SK-N-SH (cell line): ENCODE results near the gene FIGNL2. TPM values are rescaled to one million over a fixed set of nuclear protein-coding genes. Genes with fewer than 3 reads are reported as not detected.

Source experiments
- CTCF ChIA-PET: fragments of 300-600, 350-600 bp; formaldehyde crosslinking; extraction: SDS; loops from one replicate; lab custom pipeline; 2021; lab: Yijun Ruan, JAX
- POLR2A ChIA-PET: fragments of 350-600 bp; sonication (Branson Sonifier 250); formaldehyde crosslinking; extraction: SDS; loops from one replicate; lab custom pipeline; 2020; ENCODE audit warnings: antibody characterized with exemption, inconsistent platforms; lab: Yijun Ruan, JAX
- DNase-seq: peaks from one replicate; pipeline ENCODE4 v3.0.0; 2012
- H2AFZ ChIP-seq: fragments of 200-600 bp; sonication (generic); 2 replicates; pipeline ENCODE4 v1.8.1; 2016; ENCODE audit warnings: antibody characterized with exemption, mild to moderate bottlenecking, low read depth
- H3F3A ChIP-seq: fragments of 200-600 bp; sonication (generic); replicated peaks from 2 replicates; pipeline ENCODE3; 2016; ENCODE audit warnings: antibody characterized with exemption, mild to moderate bottlenecking; ENCODE audit not compliant: insufficient read depth
- H3K27ac ChIP-seq, 2 experiments: fragments of 200-500 bp in 1 of 2; fragments of 200-600 bp in 1 of 2; sonication (Bioruptor generic) in 1 of 2; sonication (generic), shearing (Covaris generic) in 1 of 2; 2 replicates each; pipeline versions ENCODE4 v1.5.1 to v1.6.1; 2014 to 2016; ENCODE audit warnings: low read depth in 2 of 2, inconsistent platforms in 1 of 2, low read length in 1 of 2, mild to moderate bottlenecking in 1 of 2, mixed read lengths in 1 of 2
- H3K27me3 ChIP-seq: fragments of 200-600 bp; sonication (generic), shearing (Covaris generic); 2 replicates; pipeline ENCODE4 v1.6.1; 2016; ENCODE audit warnings: mixed run types; ENCODE audit not compliant: insufficient read depth
- H3K36me3 ChIP-seq, 2 experiments: fragments of 200-500 bp in 1 of 2; fragments of 200-600 bp in 1 of 2; sonication (Bioruptor generic) in 1 of 2; sonication (generic) in 1 of 2; replicated peaks in 1 of 2; 2 replicates each; pipeline versions ENCODE3 to v1.5.1; 2014 to 2016; ENCODE audit warnings: low read length in 1 of 2, mild to moderate bottlenecking in 1 of 2; ENCODE audit not compliant: insufficient read depth in 2 of 2, control insufficient read depth in 1 of 2
- H3K4me1 ChIP-seq, 2 experiments: fragments of 200-500 bp in 1 of 2; fragments of 200-600 bp in 1 of 2; sonication (Bioruptor generic) in 1 of 2; sonication (generic), shearing (Covaris generic) in 1 of 2; 2 replicates each; pipeline versions ENCODE4 v1.5.1 to v1.6.1; 2014 to 2016; ENCODE audit warnings: low read depth in 1 of 2, low read length in 1 of 2, mixed run types in 1 of 2; ENCODE audit not compliant: insufficient read depth in 2 of 2, control insufficient read depth in 1 of 2
- H3K4me2 ChIP-seq: fragments of 200-600 bp; sonication (generic), shearing (Covaris generic); 2 replicates; pipeline ENCODE4 v1.6.1; 2017; ENCODE audit warnings: mixed run types
- H3K4me3 ChIP-seq, 2 experiments: fragments of 200-500 bp in 1 of 2; fragments of 200-600 bp in 1 of 2; sonication (Bioruptor generic) in 1 of 2; sonication (generic), shearing (Covaris generic) in 1 of 2; 2 replicates each; pipeline versions ENCODE4 v1.5.1 to v1.8.1; 2014 to 2016; ENCODE audit warnings: low read depth in 2 of 2, inconsistent platforms in 1 of 2, low read length in 1 of 2, mild to moderate bottlenecking in 1 of 2, mixed read lengths in 1 of 2, moderate library complexity in 1 of 2
- H3K79me2 ChIP-seq: fragments of 200-600 bp; sonication (generic); 2 replicates; pipeline ENCODE4 v1.8.1; 2017; ENCODE audit warnings: mild to moderate bottlenecking; ENCODE audit not compliant: insufficient read depth
- H3K9ac ChIP-seq: fragments of 200-600 bp; sonication (generic); 2 replicates; pipeline ENCODE4 v1.6.1; 2017; ENCODE audit warnings: mixed run types
- H3K9me2 ChIP-seq: fragments of 200-600 bp; sonication (generic); 2 replicates; pipeline ENCODE4 v1.6.1; 2017; ENCODE audit warnings: mixed run types
- H3K9me3 ChIP-seq: fragments of 200-600 bp; sonication (generic); 2 replicates; pipeline ENCODE4 v1.6.1; 2017; ENCODE audit warnings: mixed run types, mild to moderate bottlenecking, moderate library complexity
- H4K20me1 ChIP-seq: fragments of 200-600 bp; sonication (generic); 2 replicates; pipeline ENCODE4 v1.6.1; 2017; ENCODE audit warnings: mild to moderate bottlenecking, mixed run types; ENCODE audit not compliant: insufficient read depth
- CHD2 ChIP-seq: fragments of 150-350 bp; IDR thresholded peaks from 2 replicates; pipeline ENCODE4 v1.6.1; 2018; ENCODE audit warnings: low read length; ENCODE audit not compliant: partially characterized antibody
- ELF1 ChIP-seq: IDR thresholded peaks from 2 replicates; pipeline ENCODE4 v1.4.0; 2012
- FOSL2 ChIP-seq: IDR thresholded peaks from 2 replicates; pipeline ENCODE4 v1.4.0; 2012; ENCODE audit warnings: low read depth, mild to moderate bottlenecking, moderate library complexity, borderline replicate concordance
- GABPA ChIP-seq: IDR thresholded peaks from 2 replicates; pipeline ENCODE4 v1.4.0; 2012; ENCODE audit warnings: low read depth, mild to moderate bottlenecking
- GATA2 ChIP-seq: sonication (generic); formaldehyde crosslinking; IDR thresholded peaks from 2 replicates; pipeline ENCODE4 v1.5.0; 2020; ENCODE audit warnings: mild to moderate bottlenecking, missing genetic modification reagents
- MEF2A ChIP-seq: IDR thresholded peaks from 2 replicates; pipeline ENCODE4 v1.4.0; 2012; ENCODE audit warnings: low read depth, borderline replicate concordance
- MXI1 ChIP-seq: IDR thresholded peaks from 2 replicates; pipeline ENCODE4 v1.6.1; 2012; ENCODE audit warnings: mild to moderate bottlenecking, low read depth, low read length, improper control_type of control experiment
- NFIC ChIP-seq: IDR thresholded peaks from 2 replicates; pipeline ENCODE4 v1.4.0; 2012; ENCODE audit warnings: borderline replicate concordance
- NRF1 ChIP-seq: IDR thresholded peaks from 2 replicates; pipeline ENCODE4 v1.6.1; 2012; ENCODE audit warnings: low read depth, mild to moderate bottlenecking, low read length
- POLR2AphosphoS5 ChIP-seq: IDR thresholded peaks from 2 replicates; pipeline ENCODE4 v1.6.1; 2012; ENCODE audit warnings: low read depth, low read length
- RCOR1 ChIP-seq: fragments of 150-350 bp; IDR thresholded peaks from 2 replicates; pipeline ENCODE4 v1.6.1; 2017; ENCODE audit warnings: antibody characterized with exemption, low read length
- REST ChIP-seq: IDR thresholded peaks from 2 replicates; pipeline ENCODE4 v1.6.1; 2012; ENCODE audit warnings: mild to moderate bottlenecking, low read depth, low read length, moderate library complexity
- RXRA ChIP-seq: IDR thresholded peaks from 2 replicates; pipeline ENCODE4 v1.4.0; 2012; ENCODE audit warnings: low read depth, mild to moderate bottlenecking, borderline replicate concordance
- SIN3A ChIP-seq: IDR thresholded peaks from 2 replicates; pipeline ENCODE4 v1.6.1; 2012; ENCODE audit warnings: low read depth, mild to moderate bottlenecking, low read length, moderate library complexity, borderline replicate concordance
- SMC3 ChIP-seq: IDR thresholded peaks from 2 replicates; pipeline ENCODE4 v1.6.1; 2012; ENCODE audit warnings: low read depth, low read length, improper control_type of control experiment
- TAF1 ChIP-seq: IDR thresholded peaks from 2 replicates; pipeline ENCODE4 v1.6.1; 2012; ENCODE audit warnings: low read depth, mild to moderate bottlenecking, low read length, moderate library complexity, borderline replicate concordance
- TCF12 ChIP-seq: IDR thresholded peaks from 2 replicates; pipeline ENCODE4 v1.4.0; 2012
- TEAD4 ChIP-seq: IDR thresholded peaks from 2 replicates; pipeline ENCODE4 v1.4.0; 2012; ENCODE audit warnings: mild to moderate bottlenecking, borderline replicate concordance; ENCODE audit not compliant: insufficient read depth
- ZBTB33 ChIP-seq: IDR thresholded peaks from 2 replicates; pipeline ENCODE4 v1.4.0; 2012; ENCODE audit warnings: low read depth, borderline replicate concordance
- WGBS: methylation state at CpG from one replicate; pipeline ENCODE4 v1.1.6; 2017; ENCODE audit warnings: low lambda C conversion rate; 5-methylcytosine and 5-hydroxymethylcytosine counted together
- polyA plus RNA-seq, 3 experiments: library from polyadenylated mRNA; depleted of rRNA; stranded (reverse); fragments of >200 nt; gene quantifications; 2 replicates each; pipeline ENCODE4 v1.2.3, GENCODE V29; 2012
- TF ChIP-seq, protein P1 (sequence below): fragments of 200-600 bp; sonication (generic); IDR thresholded peaks from 2 replicates; pipeline ENCODE4 v1.6.1; 2017; ENCODE audit warnings: antibody characterized with exemption, mild to moderate bottlenecking, moderate library complexity

FIGNL2 gene
- polyA plus RNA-seq, 1 of the 3 experiments (the other 2 are of a cell fraction): 0.05 TPM

DNA sequence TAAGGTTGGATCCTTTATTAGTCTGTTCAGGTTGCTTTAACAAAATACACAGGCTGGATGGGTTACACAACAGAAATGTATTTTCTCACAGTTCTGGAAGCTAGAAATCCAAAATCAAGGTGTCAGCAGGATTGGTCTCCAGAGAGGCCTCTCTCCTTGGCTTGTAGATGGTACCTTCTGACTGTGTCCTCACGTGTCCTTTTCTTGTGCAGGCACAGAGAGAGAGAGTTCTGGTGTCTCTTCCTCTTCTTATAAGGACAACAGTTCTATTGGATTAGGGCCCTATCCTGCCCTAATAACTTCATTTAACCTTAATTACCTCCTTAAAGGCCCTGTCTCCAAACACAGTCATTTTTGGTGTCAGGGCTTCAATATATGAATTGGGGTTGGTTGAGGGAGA lies 34.8 kb upstream of the FIGNL2 start:
- Histone ChIP-seq H2AFZ (no peak overlapping the region), H3K4me3 (no peak overlapping the region), H3K79me2 (no peaks in the 10 kb centered on the region), H3K4me2 (no peak overlapping the region), H3K27ac (no peak overlapping the region), H3K36me3 (no peaks in the 10 kb centered on the region), H3K9ac (no peak overlapping the region), H4K20me1 (no peaks in the 10 kb centered on the region), H3K9me3 (no peaks in the 10 kb centered on the region), H3K9me2 (no peaks in the 10 kb centered on the region), H3K27me3 (no peaks in the 10 kb centered on the region), H3F3A (no peaks in the 10 kb centered on the region), H3K4me1 (no peaks in the 10 kb centered on the region; a peak in 1 of 4 replicates)
- DNase-seq: no peak
- WGBS: 67% methylated on average over 1 of the region's 1 CpG
- ChIA-PET CTCF (interaction anchor here (0.6 to 12.2 kb wide), 4 partner anchors 11 to 140 kb away, joined by 3 to 111 read pairs (median 4); no protein-coding TSS in a partner anchor), POLR2A (no interaction called here)
- TF ChIP-seq, protein P1, sequence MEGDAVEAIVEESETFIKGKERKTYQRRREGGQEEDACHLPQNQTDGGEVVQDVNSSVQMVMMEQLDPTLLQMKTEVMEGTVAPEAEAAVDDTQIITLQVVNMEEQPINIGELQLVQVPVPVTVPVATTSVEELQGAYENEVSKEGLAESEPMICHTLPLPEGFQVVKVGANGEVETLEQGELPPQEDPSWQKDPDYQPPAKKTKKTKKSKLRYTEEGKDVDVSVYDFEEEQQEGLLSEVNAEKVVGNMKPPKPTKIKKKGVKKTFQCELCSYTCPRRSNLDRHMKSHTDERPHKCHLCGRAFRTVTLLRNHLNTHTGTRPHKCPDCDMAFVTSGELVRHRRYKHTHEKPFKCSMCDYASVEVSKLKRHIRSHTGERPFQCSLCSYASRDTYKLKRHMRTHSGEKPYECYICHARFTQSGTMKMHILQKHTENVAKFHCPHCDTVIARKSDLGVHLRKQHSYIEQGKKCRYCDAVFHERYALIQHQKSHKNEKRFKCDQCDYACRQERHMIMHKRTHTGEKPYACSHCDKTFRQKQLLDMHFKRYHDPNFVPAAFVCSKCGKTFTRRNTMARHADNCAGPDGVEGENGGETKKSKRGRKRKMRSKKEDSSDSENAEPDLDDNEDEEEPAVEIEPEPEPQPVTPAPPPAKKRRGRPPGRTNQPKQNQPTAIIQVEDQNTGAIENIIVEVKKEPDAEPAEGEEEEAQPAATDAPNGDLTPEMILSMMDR: no peak
- TF ChIP-seq RCOR1 (no peak), TCF12 (no peak), POLR2AphosphoS5 (no peak), ELF1 (no peak), TAF1 (no peak), REST (no peak), SIN3A (no peak), FOSL2 (no peak), TEAD4 (no peak), RXRA (no peak), SMC3 (no peak), MEF2A (no peak), MXI1 (no peak), NFIC (no peak), NRF1 (no peak), ZBTB33 (no peak), GABPA (no peak), GATA2 (no peak), CHD2 (no peak)
- TF ChIP-seq, all 33 proteins: peak for 0
